Tibial nerve (tissue), 4 donors: ENCODE measurements around the gene TTC33. TPM values are rescaled to one million over a fixed set of nuclear protein-coding genes. Genes with fewer than 3 reads are reported as not detected.
"Not testable (repeated sequence)": the region's sequence is repeated elsewhere in the genome, so short reads cannot be mapped to it uniquely, and the experiment has no call there.

Experiments used
- DNase-seq, 2 donors: peaks; one replicate each; pipeline ENCODE4 v3.0.0-alpha.2; 2019; ENCODE audit warnings: low spot score in 2 of 2
- H3K27ac ChIP-seq, 4 donors: fragments of 200-600 bp; sonication (generic) in 3 of 4; one replicate each; pipeline ENCODE4 v1.5.1; 2017 to 2019; ENCODE audit warnings: mild to moderate bottlenecking in 1 of 4
- H3K27me3 ChIP-seq, 2 donors: fragments of 200-600 bp; sonication (generic) in 1 of 2; one replicate each; pipeline versions ENCODE4 v1.5.1 to v1.6.0; 2017 to 2019
- H3K36me3 ChIP-seq, 3 donors: fragments of 200-600 bp; sonication (generic); one replicate each; pipeline ENCODE4 v1.5.1; 2018 to 2019
- H3K4me1 ChIP-seq, 4 donors: fragments of 200-600 bp; sonication (generic) in 3 of 4; one replicate each; pipeline ENCODE4 v1.5.1; 2017 to 2019
- H3K4me3 ChIP-seq, 4 donors: fragments of 200-600 bp; sonication (generic) in 3 of 4; one replicate each; pipeline ENCODE4 v1.5.1; 2017 to 2019; ENCODE audit warnings: mild to moderate bottlenecking in 1 of 4, moderate library complexity in 1 of 4
- H3K9me3 ChIP-seq, 4 donors: fragments of 200-600 bp; sonication (generic) in 3 of 4; one replicate each; pipeline ENCODE4 v1.5.1; 2017 to 2019
- EP300 ChIP-seq, 2 donors: sonication (generic); formaldehyde crosslinking; IDR thresholded peaks; one replicate each; pipeline ENCODE4 v1.6.1; 2017; ENCODE audit warnings: antibody characterized with exemption in 2 of 2, mild to moderate bottlenecking in 1 of 2
- POLR2A ChIP-seq, 2 donors: fragments of 450-650 bp; IDR thresholded peaks; one replicate each; pipeline ENCODE4 v1.6.1; 2017; ENCODE audit warnings: antibody characterized with exemption in 2 of 2, mild to moderate bottlenecking in 2 of 2, moderate library complexity in 2 of 2
- whole genome bisulfite sequencing, 2 donors: methylation state at CpG; one replicate each; pipeline ENCODE4 v1.1.5; 2018; 5-methylcytosine and 5-hydroxymethylcytosine counted together
- total RNA-seq, 4 donors: library from RNA; depleted of rRNA; stranded (reverse); fragments of >200 nt; gene quantifications; one replicate each; pipeline ENCODE4 v1.1.0, GENCODE V29; 2016
- TF ChIP-seq, protein P1 (sequence below), 5 experiments: fragments of 200-600 bp in 3 of 5; fragments of 450-650 bp in 2 of 5; sonication (generic) in 3 of 5; IDR thresholded peaks; one replicate each; pipeline ENCODE4 v1.5.1; 2016 to 2019; ENCODE audit warnings: antibody characterized with exemption in 5 of 5, mild to moderate bottlenecking in 3 of 5, moderate library complexity in 2 of 5

The TTC33 gene
- total RNA-seq, 4 donors from 2014 or later = 11.4 to 27.1 (median 19.9) TPM

DNA sequence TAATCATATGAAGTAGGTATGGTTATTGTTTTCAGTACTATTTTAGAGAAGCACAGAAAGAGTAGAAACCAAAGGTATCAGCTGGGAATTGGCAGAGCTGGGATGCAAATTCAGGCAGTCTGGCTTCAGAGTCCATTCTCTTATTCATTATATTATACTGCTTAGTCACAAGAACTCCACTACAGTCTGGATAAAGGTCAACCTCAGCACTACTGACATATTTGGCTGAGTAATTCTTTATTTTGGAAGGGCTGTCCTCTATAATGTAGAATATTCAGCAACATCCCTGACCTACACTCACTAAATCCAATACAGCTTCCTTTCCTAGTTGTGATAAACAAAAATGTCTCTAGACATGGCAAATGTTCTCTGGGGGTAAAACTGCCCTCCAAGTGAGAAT is 38.5 kb downstream of the TTC33 start:
- Histone ChIP-seq H3K36me3 (peaks cover 0 to 54% (median 0%) of the 10 kb centered on the region in 3 donors), H3K27me3 (no peaks in the 10 kb centered on the region), H3K9me3 (peaks cover 0 to 14% (median 0%) of the 10 kb centered on the region in 4 donors), H3K4me3 (no peak overlapping the region), H3K4me1 (peaks cover 0 to 16% (median 0%) of the 10 kb centered on the region in 4 donors), H3K27ac (no peak overlapping the region)
- TF ChIP-seq, protein P1, sequence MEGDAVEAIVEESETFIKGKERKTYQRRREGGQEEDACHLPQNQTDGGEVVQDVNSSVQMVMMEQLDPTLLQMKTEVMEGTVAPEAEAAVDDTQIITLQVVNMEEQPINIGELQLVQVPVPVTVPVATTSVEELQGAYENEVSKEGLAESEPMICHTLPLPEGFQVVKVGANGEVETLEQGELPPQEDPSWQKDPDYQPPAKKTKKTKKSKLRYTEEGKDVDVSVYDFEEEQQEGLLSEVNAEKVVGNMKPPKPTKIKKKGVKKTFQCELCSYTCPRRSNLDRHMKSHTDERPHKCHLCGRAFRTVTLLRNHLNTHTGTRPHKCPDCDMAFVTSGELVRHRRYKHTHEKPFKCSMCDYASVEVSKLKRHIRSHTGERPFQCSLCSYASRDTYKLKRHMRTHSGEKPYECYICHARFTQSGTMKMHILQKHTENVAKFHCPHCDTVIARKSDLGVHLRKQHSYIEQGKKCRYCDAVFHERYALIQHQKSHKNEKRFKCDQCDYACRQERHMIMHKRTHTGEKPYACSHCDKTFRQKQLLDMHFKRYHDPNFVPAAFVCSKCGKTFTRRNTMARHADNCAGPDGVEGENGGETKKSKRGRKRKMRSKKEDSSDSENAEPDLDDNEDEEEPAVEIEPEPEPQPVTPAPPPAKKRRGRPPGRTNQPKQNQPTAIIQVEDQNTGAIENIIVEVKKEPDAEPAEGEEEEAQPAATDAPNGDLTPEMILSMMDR (IDR thresholded peaks at IDR 0.05) = no peak
- TF ChIP-seq POLR2A (IDR thresholded peaks at IDR 0.05) (no peak), EP300 (IDR thresholded peaks at IDR 0.05) (no peak)
- no peak for DNase-seq

DNA sequence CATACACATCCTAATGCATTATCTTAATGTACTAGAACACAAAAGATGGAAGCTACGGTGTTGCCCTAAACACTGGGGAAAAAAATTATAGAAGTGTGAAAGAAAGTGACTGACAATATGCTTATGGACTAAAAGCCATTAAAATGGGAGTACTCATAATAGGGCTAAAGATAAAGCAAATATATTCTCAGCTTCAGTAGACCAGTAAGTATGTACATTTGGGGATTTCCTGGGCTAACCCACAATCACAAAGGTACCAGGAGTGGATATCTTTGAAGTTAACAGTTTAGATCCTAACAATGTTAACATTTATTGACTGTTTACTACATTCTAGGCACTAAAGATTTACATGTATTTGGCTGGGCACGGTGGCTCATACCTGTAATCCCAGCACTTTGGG is 39.2 kb downstream of the TTC33 start:
- no peak for DNase-seq
- H3K4me3 ChIP-seq = no peak overlapping the region
- peaks cover 0 to 21% (median 0%) of the 10 kb centered on the region in 4 donors for H3K4me1 ChIP-seq
- peaks cover 0 to 7% (median 0%) of the 10 kb centered on the region in 4 donors for H3K9me3 ChIP-seq
- peaks cover 0 to 50% (median 0%) of the 10 kb centered on the region in 3 donors for H3K36me3 ChIP-seq
- H3K27me3 ChIP-seq = no peaks in the 10 kb centered on the region
- WGBS, 2 donors = 90 to 97% methylated on average over 2 of the region's 2 CpGs
- TF ChIP-seq POLR2A (IDR thresholded peaks at IDR 0.05) (no peak), EP300 (IDR thresholded peaks at IDR 0.05) (no peak)
- TF ChIP-seq, protein P1 (IDR thresholded peaks at IDR 0.05) = no peak
- no peak overlapping the region for H3K27ac ChIP-seq

DNA sequence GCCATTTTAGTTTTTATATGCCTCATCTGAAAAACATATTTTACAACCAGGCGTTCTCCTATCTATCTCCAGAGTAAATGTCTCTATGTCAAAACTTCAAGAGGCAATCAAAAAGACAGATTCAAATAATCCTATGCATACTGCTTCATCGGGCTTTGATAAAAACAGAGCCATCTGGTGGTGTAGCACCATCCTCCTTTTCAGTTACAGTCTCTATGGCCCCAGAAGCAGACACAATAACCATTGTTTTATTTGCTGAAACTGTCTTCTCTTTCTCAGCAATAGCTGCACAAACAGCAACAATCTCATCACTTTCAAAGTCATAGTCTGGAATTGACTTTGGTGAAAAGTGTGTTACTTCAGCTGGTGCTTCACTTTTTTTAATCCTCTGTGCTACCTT is 39.8 kb downstream of the TTC33 start:
- Histone ChIP-seq H3K9me3 (peaks cover 0 to under 1% (median 0%) of the 10 kb centered on the region in 4 donors), H3K4me3 (no peak overlapping the region), H3K36me3 (peaks cover 0 to 49% (median 0%) of the 10 kb centered on the region in 3 donors), H3K27me3 (no peaks in the 10 kb centered on the region), H3K27ac (no peak overlapping the region), H3K4me1 (peaks cover 0 to 21% (median 0%) of the 10 kb centered on the region in 4 donors)
- 23 to 28% methylated on average over 2 of the region's 2 CpGs for WGBS, 2 donors
- no peak for DNase-seq
- TF ChIP-seq, protein P1 (IDR thresholded peaks at IDR 0.05) = no peak
- TF ChIP-seq EP300 (IDR thresholded peaks at IDR 0.05) (no peak), POLR2A (IDR thresholded peaks at IDR 0.05) (no peak)

DNA sequence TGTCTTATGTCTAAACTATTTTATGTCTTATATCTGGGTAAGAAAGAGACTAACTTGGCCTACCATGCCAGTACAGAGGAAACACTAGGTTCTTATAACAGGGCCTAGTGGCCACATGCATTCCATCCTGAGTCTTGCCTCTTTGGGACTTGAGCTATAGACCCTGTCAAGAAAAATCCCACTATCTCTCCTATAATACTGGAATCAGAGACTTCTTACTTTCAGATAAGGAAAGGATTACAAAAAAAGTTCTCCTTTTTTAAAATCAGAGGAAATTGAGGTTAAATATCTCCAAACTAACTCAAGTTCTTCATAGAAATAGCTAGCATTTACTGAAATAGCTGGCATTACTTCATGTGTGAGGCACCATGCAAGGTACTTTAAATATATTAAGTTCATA is 41.8 kb downstream of the TTC33 start:
- no peaks in the 10 kb centered on the region for H3K27me3 ChIP-seq
- no peaks in the 10 kb centered on the region for H3K9me3 ChIP-seq
- H3K36me3 ChIP-seq = peaks cover 0 to 37% (median 0%) of the 10 kb centered on the region in 3 donors
- no peak for DNase-seq
- TF ChIP-seq POLR2A (IDR thresholded peaks at IDR 0.05) (no peak), EP300 (IDR thresholded peaks at IDR 0.05) (no peak)
- TF ChIP-seq, protein P1 (IDR thresholded peaks at IDR 0.05) = no peak
- H3K27ac ChIP-seq = no peak overlapping the region
- peaks cover 0 to 21% (median 0%) of the 10 kb centered on the region in 4 donors for H3K4me1 ChIP-seq
- no peak overlapping the region for H3K4me3 ChIP-seq

DNA sequence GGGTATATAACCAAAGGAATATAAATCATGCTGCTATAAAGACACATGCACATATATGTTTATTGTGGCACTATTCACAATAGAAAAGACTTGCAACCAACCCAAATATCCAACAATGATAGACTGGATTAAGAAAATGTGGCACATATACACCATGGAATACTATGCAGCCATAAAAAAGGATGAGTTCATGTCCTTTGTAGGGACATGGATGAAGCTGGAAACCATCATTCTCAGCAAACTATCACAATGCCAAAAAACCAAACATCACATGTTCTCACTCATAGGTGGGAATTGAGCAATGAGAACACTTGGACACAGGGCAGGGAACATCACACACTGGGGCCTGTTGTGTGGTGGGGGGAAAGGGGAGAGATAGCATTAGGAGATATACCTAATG is 45.2 kb downstream of the TTC33 start:
- H3K4me3 ChIP-seq, H3K27me3 ChIP-seq, H3K27ac ChIP-seq, H3K9me3 ChIP-seq, DNase-seq: not testable (repeated sequence)
- Histone ChIP-seq H3K4me1 (peaks cover 0 to 21% (median 0%) of the 10 kb centered on the region in 4 donors), H3K36me3 (peaks cover 0 to 34% (median 0%) of the 10 kb centered on the region in 3 donors)

DNA sequence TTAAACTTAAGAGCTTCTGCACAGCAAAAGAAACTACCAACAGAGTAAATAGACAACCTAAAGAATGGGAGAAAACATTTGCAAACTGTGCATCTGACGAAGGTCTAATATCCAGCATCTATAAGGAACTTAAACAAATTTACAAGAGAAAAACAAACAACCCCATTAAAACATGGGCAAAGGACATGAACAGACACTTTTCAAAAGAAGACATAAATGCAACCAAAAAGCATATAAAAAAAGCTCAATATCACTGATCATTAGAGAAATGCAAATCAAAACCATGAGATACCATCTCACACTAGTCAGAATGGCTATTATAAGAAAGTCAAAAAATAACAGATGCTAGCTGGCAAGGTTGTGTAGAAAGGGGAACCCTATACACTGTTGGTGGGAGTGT is 50.3 kb downstream of the TTC33 start:
- DNase-seq = not testable (repeated sequence)
- 86 to 100% methylated on average over 1 of the region's 1 CpG for WGBS, 2 donors

DNA sequence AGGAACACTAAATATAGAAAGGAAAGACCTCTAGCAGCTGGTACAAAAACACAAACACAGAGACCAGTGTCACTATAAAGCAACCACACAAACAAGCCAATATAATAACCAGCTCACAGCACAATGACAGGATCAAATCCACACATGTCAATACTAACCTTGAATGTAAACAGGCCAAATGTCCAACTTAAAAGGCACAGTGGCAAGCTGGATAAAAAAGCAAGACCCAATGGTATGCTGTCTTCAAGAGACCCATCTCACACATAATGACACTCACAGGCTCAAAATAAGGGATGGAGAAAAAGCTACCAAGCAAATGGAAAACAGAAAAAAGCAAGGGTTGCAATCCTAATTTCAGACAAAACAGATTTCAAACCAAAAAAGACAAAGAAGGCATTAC is 53.7 kb downstream of the TTC33 start:
- Histone ChIP-seq H3K9me3 (peaks cover 0 to 38% (median 2%) of the 10 kb centered on the region in 4 donors), H3K36me3 (peaks cover 0 to 48% (median 0%) of the 10 kb centered on the region in 3 donors)
- H3K4me3 ChIP-seq, H3K27ac ChIP-seq, H3K4me1 ChIP-seq, H3K27me3 ChIP-seq, DNase-seq: not testable (repeated sequence)

More for the DNA sequence above, 50.3 kb downstream of the TTC33 start:
- H3K9me3 ChIP-seq = peaks cover 0 to 38% (median 2%) of the 10 kb centered on the region in 4 donors
- peaks cover 0 to 46% (median 0%) of the 10 kb centered on the region in 3 donors for H3K36me3 ChIP-seq
- not testable (repeated sequence) for H3K4me3 ChIP-seq, H3K4me1 ChIP-seq, H3K27me3 ChIP-seq, H3K27ac ChIP-seq
